Osteocyte (in vitro differentiated cells): ENCODE data around the gene ARID2. TPM values are rescaled to one million over a fixed set of nuclear protein-coding genes. Genes with fewer than 3 reads are reported as not detected.

Source experiments
- DNase-seq: peaks from one replicate; pipeline ENCODE4 v3.0.0; 2021; ENCODE audit warnings: mixed read lengths; ENCODE audit not compliant: unreplicated experiment; ENCODE audit errors: extremely low spot score
- H3K27ac Mint-ChIP-seq: one replicate; pipeline ENCODE4 v1.8.0; 2021; ENCODE audit warnings: mild to moderate bottlenecking, mixed read lengths; ENCODE audit not compliant: unreplicated experiment
- H3K27me3 Mint-ChIP-seq: one replicate; pipeline ENCODE4 v1.8.0; 2021; ENCODE audit warnings: mixed read lengths; ENCODE audit not compliant: unreplicated experiment
- H3K36me3 Mint-ChIP-seq: one replicate; pipeline ENCODE4 v1.8.0; 2021; ENCODE audit warnings: mixed read lengths; ENCODE audit not compliant: unreplicated experiment
- H3K4me1 Mint-ChIP-seq: one replicate; pipeline ENCODE4 v1.8.0; 2021; ENCODE audit warnings: mixed read lengths; ENCODE audit not compliant: unreplicated experiment
- H3K4me3 Mint-ChIP-seq: one replicate; pipeline ENCODE4 v1.8.0; 2021; ENCODE audit warnings: mild to moderate bottlenecking, moderate library complexity, mixed read lengths; ENCODE audit not compliant: unreplicated experiment
- H3K9me3 Mint-ChIP-seq: one replicate; pipeline ENCODE4 v1.8.0; 2021; ENCODE audit warnings: mixed read lengths; ENCODE audit not compliant: unreplicated experiment
- total RNA-seq: library from RNA; stranded (reverse); gene quantifications from 2 replicates; pipeline ENCODE4 v1.2.1, GENCODE V29; 2021
- TF ChIP-seq, protein P1 (sequence below): fragments of 200-600 bp; sonication (generic); IDR thresholded peaks from 2 replicates; pipeline ENCODE4 v1.5.0; 2021; ENCODE audit warnings: antibody characterized with exemption, mild to moderate bottlenecking, moderate library complexity

ARID2 gene
- total RNA-seq, 1 donor from 2014 or later: 38.1 TPM

DNA sequence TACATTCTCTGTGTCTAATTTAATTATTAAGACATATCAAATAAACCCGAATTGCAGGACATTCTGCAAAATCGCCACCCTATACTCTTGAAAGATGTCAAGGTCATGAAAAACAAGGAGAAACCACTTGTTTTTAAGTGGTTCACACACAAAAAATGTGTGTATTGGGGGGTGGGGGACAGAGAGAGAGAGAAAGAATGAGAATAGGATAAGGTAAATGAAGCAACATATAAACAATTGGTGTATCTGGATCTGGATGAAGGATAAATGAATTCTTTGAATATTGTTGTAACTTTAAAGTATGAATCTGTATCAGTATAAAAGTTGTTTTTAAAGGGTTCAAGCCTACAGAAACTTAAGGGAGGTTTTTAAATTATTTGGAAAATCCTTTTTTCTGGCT is 72.1 kb downstream of the ARID2 start:
- Mint-ChIP-seq H3K36me3 (peaks cover 16% of the 10 kb centered on the region), H3K4me1 (peaks cover 13% of the 10 kb centered on the region), H3K27me3 (no peaks in the 10 kb centered on the region), H3K27ac (no peak overlapping the region), H3K4me3 (no peak overlapping the region), H3K9me3 (peaks cover 4% of the 10 kb centered on the region)
- DNase-seq: no peak
- TF ChIP-seq, protein P1, sequence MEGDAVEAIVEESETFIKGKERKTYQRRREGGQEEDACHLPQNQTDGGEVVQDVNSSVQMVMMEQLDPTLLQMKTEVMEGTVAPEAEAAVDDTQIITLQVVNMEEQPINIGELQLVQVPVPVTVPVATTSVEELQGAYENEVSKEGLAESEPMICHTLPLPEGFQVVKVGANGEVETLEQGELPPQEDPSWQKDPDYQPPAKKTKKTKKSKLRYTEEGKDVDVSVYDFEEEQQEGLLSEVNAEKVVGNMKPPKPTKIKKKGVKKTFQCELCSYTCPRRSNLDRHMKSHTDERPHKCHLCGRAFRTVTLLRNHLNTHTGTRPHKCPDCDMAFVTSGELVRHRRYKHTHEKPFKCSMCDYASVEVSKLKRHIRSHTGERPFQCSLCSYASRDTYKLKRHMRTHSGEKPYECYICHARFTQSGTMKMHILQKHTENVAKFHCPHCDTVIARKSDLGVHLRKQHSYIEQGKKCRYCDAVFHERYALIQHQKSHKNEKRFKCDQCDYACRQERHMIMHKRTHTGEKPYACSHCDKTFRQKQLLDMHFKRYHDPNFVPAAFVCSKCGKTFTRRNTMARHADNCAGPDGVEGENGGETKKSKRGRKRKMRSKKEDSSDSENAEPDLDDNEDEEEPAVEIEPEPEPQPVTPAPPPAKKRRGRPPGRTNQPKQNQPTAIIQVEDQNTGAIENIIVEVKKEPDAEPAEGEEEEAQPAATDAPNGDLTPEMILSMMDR: no peak

DNA sequence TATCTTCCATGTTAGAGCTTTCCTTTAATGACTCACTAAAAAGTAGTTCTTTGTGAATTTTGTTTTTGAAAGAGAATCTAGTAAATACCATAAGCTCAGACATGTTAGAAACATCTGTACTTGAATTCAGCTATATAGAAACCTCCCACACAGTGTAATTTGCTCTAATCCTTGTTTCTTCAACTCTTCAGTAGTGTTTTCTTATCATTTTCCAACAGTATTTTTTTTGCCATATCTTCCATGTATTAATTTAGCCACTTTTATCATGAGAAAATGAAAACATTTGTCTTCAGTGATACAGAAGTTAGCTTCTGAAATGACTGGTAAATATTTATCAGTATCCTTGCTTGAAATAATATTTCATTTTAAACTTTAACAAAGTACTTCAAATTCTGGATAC is 73.6 kb downstream of the ARID2 start:
- Mint-ChIP-seq H3K36me3 (peaks cover 16% of the 10 kb centered on the region), H3K27me3 (no peaks in the 10 kb centered on the region), H3K27ac (no peak overlapping the region), H3K4me1 (peaks cover 19% of the 10 kb centered on the region), H3K9me3 (peaks cover 4% of the 10 kb centered on the region), H3K4me3 (no peak overlapping the region)
- DNase-seq: no peak
- TF ChIP-seq, protein P1: no peak

DNA sequence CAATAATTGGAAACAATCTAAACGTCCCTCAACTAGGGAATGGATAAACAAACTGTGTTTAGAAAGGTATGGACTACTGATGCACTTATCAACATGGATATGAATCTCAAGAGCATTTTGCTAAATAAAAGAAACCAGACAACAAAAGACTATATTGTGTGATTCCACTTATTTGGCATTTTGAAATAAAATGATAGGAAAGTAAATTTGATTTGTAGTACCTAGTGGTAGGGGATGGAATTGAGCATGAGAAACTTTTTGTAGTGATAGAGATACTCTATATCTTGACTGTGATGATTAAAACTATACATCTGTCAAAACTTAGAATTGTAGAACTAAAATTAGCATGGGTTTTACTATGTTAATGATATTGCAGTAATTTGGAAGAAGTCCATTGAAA is 87.1 kb downstream of the ARID2 start:
- Mint-ChIP-seq H3K4me3 (no peak overlapping the region), H3K4me1 (no peaks in the 10 kb centered on the region), H3K9me3 (no peaks in the 10 kb centered on the region), H3K27ac (no peak overlapping the region), H3K36me3 (peaks cover 34% of the 10 kb centered on the region), H3K27me3 (no peaks in the 10 kb centered on the region)
- no peak for DNase-seq
- TF ChIP-seq, protein P1: no peak

DNA sequence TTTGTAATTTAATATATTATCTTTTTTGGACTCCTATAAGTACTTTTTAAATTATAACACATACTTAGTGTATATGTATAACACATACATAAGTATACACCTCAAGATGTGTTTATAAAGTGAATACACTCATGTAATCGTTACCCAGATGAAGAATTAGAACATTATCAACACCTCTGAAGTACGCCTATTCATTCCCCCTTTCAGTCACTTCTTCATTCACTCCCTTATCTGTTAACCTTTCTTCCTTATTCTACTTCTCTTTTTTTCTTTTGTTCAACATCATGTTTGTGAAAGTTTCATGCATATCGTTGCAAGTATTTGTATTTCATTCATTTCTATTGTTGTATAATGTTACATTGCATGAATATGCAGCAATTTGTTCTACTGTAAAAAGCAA is 98.5 kb downstream of the ARID2 start:
- no peaks in the 10 kb centered on the region for H3K27me3 Mint-ChIP-seq
- DNase-seq: no peak
- peaks cover 44% of the 10 kb centered on the region for H3K36me3 Mint-ChIP-seq
- H3K4me3 Mint-ChIP-seq: no peak overlapping the region
- H3K27ac Mint-ChIP-seq: no peak overlapping the region
- H3K9me3 Mint-ChIP-seq: peaks cover 11% of the 10 kb centered on the region
- TF ChIP-seq, protein P1: no peak
- H3K4me1 Mint-ChIP-seq: no peaks in the 10 kb centered on the region

DNA sequence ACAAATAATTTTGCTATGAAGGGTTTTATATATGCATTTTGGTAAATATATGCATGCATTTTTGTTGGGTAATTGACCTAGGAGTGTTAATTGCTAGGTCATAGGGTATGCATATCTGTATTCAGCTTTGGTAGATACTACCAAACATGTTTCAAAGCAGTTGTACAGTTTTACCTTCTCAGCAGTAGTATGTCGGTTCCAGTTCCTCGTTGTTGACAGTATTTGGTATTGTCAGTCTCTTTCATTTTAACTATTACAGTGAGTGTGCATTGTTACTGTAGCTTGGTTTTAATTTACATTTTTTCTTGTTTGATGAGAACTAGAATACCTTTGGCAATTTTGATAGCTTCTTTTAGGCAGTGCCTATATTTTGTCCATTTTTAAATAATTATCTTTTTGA is 98.9 kb downstream of the ARID2 start:
- H3K4me3 Mint-ChIP-seq: no peak overlapping the region
- H3K9me3 Mint-ChIP-seq: peaks cover 11% of the 10 kb centered on the region
- H3K36me3 Mint-ChIP-seq: peaks cover 40% of the 10 kb centered on the region
- no peak for DNase-seq
- TF ChIP-seq, protein P1: no peak
- no peak overlapping the region for H3K27ac Mint-ChIP-seq
- H3K4me1 Mint-ChIP-seq: no peaks in the 10 kb centered on the region
- no peaks in the 10 kb centered on the region for H3K27me3 Mint-ChIP-seq
